Mammary epithelial cell (primary cell): ENCODE measurements around the gene SMYD3.
A peak's percentile ranks its signal among the peaks of the same experiment; 100 is the strongest.

Experiments used
- EZH2 ChIP-seq: IDR thresholded peaks from 2 replicates; pipeline ENCODE4 v1.6.1; 2012; ENCODE audit warnings: low read length, inconsistent platforms, borderline replicate concordance
- TF ChIP-seq, protein P1 (sequence below), 2 donors: IDR thresholded peaks in 1 of 2; conservative IDR thresholded peaks in 1 of 2; 2 replicates each; pipeline ENCODE4 v1.5.1; 2011 to 2012; ENCODE audit warnings: inconsistent platforms in 2 of 2, low read length in 2 of 2, mild to moderate bottlenecking in 2 of 2, control low read depth in 1 of 2, low read depth in 1 of 2; ENCODE audit not compliant: insufficient read depth in 1 of 2; ENCODE audit errors: extremely low read depth in 1 of 2

DNA sequence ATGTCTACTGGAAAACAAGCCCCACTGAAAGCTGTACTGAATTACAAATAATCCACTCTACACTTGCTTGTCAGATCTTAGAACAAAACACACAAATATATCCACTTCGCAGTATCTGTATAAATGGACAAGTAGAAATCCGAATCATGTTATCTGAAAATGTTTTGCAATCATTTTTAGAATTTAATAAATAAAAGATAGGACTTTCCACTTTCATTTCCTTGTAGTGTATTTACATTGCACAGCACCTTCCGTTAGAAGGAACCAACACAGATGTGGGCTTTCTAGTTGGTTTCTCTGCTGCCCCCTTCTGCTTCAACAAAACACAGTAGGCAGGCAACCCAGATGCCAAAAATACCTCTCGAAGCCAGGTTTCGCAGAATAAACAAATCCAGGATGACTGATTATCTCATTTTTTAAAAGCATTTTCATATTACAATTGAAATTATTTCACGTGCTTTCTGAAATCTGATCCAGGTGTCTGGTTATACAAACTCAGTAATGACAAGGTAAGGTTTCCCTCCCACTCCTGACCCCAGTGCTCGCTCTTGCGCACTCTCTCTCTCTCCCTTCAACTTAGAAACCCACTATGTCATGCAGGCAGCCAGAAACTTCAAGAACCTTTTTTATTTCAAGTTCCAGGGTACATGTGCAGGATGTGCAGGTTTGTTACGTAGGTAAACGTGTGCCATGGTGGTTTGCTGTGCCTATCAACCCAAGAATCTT is 389.9 kb downstream of the SMYD3 start:
- TF ChIP-seq, protein P1, sequence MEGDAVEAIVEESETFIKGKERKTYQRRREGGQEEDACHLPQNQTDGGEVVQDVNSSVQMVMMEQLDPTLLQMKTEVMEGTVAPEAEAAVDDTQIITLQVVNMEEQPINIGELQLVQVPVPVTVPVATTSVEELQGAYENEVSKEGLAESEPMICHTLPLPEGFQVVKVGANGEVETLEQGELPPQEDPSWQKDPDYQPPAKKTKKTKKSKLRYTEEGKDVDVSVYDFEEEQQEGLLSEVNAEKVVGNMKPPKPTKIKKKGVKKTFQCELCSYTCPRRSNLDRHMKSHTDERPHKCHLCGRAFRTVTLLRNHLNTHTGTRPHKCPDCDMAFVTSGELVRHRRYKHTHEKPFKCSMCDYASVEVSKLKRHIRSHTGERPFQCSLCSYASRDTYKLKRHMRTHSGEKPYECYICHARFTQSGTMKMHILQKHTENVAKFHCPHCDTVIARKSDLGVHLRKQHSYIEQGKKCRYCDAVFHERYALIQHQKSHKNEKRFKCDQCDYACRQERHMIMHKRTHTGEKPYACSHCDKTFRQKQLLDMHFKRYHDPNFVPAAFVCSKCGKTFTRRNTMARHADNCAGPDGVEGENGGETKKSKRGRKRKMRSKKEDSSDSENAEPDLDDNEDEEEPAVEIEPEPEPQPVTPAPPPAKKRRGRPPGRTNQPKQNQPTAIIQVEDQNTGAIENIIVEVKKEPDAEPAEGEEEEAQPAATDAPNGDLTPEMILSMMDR (conservative IDR thresholded peaks at IDR 0.05 in 1 of 2, IDR thresholded peaks at IDR 0.05 in 1 of 2; ENCODE audit: extremely low read depth in 1 of 2, insufficient read depth in 1 of 2, low read depth in 1 of 2, low read length in 2 of 2): peak; percentile 23 to 44
- no peak for TF ChIP-seq EZH2
